ENCODE measurements around the gene OR6C70.
"Not testable (repeated sequence)": the region's sequence is repeated elsewhere in the genome, so short reads cannot be mapped to it uniquely, and the experiment has no call there.

Gene OR6C70

DNA sequence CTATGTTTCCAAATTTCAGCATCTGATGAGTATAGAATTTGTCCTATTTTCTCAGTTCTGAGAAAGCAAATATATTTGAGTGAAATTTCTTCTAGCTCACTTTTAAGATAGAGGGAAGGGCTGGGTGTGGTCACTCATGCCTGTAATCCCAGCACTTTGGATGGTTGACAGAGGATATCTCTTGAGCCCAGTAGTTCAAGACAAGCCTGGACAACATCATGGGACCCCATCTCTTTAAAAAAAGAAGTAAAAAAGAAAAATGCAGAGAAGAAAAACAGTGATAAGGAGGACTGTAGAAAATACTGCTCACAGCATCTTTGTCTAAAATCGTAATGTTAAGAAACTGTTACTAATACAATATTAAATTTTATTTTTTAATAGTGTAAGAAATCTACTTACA, 2.3 kb upstream of the OR6C70 start:
- no peaks in the 10 kb centered on the region for H3K27me3 ChIP-seq (ENCODE audit: control insufficient read depth, insufficient read depth, low read length, poor library complexity, severe bottlenecking)
- no CpG with 5 or more reads among the region's 1 CpG for WGBS, 2 experiments
- H3K4me3 ChIP-seq (ENCODE audit: insufficient read depth, low read depth, low read length) = no peak overlapping the region

DNA sequence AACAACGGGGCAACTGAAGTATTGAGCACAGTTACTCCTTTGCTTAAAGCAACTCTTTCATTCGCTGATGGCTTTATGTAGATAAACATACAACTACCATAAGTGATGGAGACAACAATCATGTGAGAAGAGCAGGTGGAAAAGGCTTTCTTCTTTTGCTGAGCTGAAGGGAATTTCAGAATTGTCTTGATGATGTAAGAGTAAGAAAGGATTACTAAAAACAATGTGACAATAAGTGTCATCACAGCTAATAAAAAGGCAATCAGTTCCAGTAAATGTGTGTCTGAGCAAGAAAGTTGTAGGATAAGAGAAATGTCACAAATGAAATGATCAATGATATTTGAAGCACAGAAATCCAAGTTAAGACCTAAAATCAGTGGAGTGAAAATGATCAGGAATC, 647 bp downstream of the OR6C70 start:
- no peaks in the 10 kb centered on the region for H3K36me3 ChIP-seq (ENCODE audit: control insufficient read depth, insufficient read depth, low read length)
- H3K27me3 ChIP-seq (ENCODE audit: control insufficient read depth, insufficient read depth, low read length, poor library complexity, severe bottlenecking) = no peaks in the 10 kb centered on the region
- no peaks in the 10 kb centered on the region for H3K4me1 ChIP-seq (ENCODE audit: control insufficient read depth, insufficient read depth, low read length)
- 100% methylated on average over 1 to 2 of the region's 2 CpGs for WGBS, 2 experiments
- no peak overlapping the region for H3K27ac ChIP-seq (ENCODE audit: insufficient read depth, low read depth, low read length, poor library complexity, severe bottlenecking)
- H3K9me3 ChIP-seq (ENCODE audit: control insufficient read depth, low read length) = no peaks in the 10 kb centered on the region
- no peak overlapping the region for H3K4me3 ChIP-seq (ENCODE audit: insufficient read depth, low read depth, low read length)

More for the DNA sequence above, 2.3 kb upstream of the OR6C70 start:
- no peaks in the 10 kb centered on the region for H3K36me3 ChIP-seq (ENCODE audit: control insufficient read depth, insufficient read depth, low read length)
- H3K9me3 ChIP-seq (ENCODE audit: control insufficient read depth, low read length) = no peaks in the 10 kb centered on the region
- no peaks in the 10 kb centered on the region for H3K4me1 ChIP-seq (ENCODE audit: control insufficient read depth, insufficient read depth, low read length)
- H3K27ac ChIP-seq (ENCODE audit: insufficient read depth, low read depth, low read length, poor library complexity, severe bottlenecking) = no peak overlapping the region

DNA sequence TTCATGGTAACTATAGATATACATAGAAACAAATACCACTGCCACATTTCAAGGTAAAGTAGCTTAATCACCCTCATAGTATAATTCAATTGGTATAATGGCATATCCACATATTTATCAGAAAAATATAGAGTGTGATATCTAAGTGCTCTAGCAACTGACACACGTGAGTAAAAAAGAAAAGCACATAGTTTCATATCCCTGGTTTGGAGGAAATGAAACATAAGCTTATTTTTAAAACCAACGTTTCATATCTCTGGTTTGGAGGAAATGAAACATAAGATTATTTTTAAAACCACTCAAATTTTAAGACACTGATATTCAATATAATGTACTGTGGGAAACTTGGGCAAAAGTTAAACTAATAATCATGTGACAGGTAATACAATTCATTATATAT, 2.1 kb downstream of the OR6C70 start:
- 87 to 100% methylated on average over 1 to 2 of the region's 2 CpGs for WGBS, 2 experiments
- Histone ChIP-seq H3K4me1 (ENCODE audit: control insufficient read depth, insufficient read depth, low read length) (no peaks in the 10 kb centered on the region), H3K27ac (ENCODE audit: insufficient read depth, low read depth, low read length, poor library complexity, severe bottlenecking) (no peak overlapping the region)

DNA sequence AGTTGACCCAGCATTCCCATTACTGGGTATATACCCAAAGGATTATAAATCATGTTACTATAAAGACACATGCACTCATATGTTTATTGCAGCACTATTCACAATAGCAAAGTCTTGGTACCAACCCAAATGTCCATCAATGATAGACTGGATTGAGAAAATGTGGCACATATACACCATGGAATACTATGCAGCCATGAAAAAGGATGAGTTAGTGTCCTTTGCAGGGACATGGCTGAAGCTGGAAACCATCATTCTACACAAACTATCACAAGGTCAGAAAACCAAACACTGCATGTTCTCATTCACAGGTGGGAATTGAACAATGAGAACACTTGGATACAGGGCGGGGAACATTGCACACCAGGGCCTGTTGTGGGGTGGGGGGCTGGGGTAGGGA, 5.0 kb downstream of the OR6C70 start:
- H3K27ac ChIP-seq (ENCODE audit: insufficient read depth, low read depth, low read length, poor library complexity, severe bottlenecking); H3K27me3 ChIP-seq (ENCODE audit: control insufficient read depth, insufficient read depth, low read length, poor library complexity, severe bottlenecking); H3K9me3 ChIP-seq (ENCODE audit: control insufficient read depth, low read length); H3K36me3 ChIP-seq (ENCODE audit: control insufficient read depth, insufficient read depth, low read length); H3K4me1 ChIP-seq (ENCODE audit: control insufficient read depth, insufficient read depth, low read length); H3K4me3 ChIP-seq (ENCODE audit: insufficient read depth, low read depth, low read length): not testable (repeated sequence)
- 86 to 100% methylated on average over 1 of the region's 1 CpG for WGBS, 2 experiments

More for the DNA sequence above, 2.1 kb downstream of the OR6C70 start:
- Histone ChIP-seq H3K27me3 (ENCODE audit: control insufficient read depth, insufficient read depth, low read length, poor library complexity, severe bottlenecking) (no peaks in the 10 kb centered on the region), H3K9me3 (ENCODE audit: control insufficient read depth, low read length) (no peaks in the 10 kb centered on the region), H3K36me3 (ENCODE audit: control insufficient read depth, insufficient read depth, low read length) (no peaks in the 10 kb centered on the region), H3K4me3 (ENCODE audit: insufficient read depth, low read depth, low read length) (no peak overlapping the region)

DNA sequence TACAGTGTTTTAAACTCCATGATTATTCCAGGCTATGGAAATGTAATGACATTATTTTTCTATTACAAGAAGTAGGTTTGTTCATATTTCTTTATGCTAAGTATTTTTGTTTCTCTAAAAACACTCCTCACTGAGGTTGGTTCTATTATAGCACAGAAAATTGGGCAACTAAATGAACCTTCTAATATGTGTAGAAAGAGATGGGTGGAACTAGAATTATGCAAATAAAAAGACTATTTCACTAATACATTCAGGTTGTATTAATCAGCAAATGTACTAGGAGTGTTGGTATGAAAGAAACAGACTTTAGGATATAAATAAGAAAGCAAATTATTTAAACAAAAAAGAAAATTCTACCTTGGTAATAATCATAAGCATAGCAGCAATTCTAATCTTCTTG, 21.1 kb downstream of the OR6C70 start:
- H3K4me1 ChIP-seq (ENCODE audit: control insufficient read depth, insufficient read depth, low read length) = no peaks in the 10 kb centered on the region
- H3K9me3 ChIP-seq (ENCODE audit: control insufficient read depth, low read length) = no peaks in the 10 kb centered on the region
- no peaks in the 10 kb centered on the region for H3K36me3 ChIP-seq (ENCODE audit: control insufficient read depth, insufficient read depth, low read length)
- H3K27me3 ChIP-seq (ENCODE audit: control insufficient read depth, insufficient read depth, low read length, poor library complexity, severe bottlenecking) = no peaks in the 10 kb centered on the region
- no peak overlapping the region for H3K4me3 ChIP-seq (ENCODE audit: insufficient read depth, low read depth, low read length)
- H3K27ac ChIP-seq (ENCODE audit: insufficient read depth, low read depth, low read length, poor library complexity, severe bottlenecking) = no peak overlapping the region

DNA sequence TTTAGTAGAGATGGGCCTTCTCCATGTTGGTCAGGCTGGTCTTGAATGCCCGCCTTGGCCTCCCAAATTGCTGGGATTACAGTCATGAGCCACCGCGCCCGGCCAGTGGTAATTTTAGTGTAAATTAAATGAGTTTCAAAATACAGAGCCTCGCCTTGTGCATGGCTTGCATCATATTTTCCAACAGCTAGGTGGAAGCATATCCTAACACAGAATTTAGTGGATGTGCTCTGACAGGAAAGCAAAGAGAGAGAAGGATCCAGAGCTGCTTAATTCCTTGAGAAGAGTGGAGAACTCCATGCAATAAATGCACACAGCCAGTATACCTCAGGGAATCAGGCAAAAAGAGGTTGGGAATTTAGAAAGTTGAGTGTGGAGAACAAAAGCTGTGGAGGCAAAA, 23.6 kb downstream of the OR6C70 start:
- Histone ChIP-seq H3K36me3 (ENCODE audit: control insufficient read depth, insufficient read depth, low read length) (no peaks in the 10 kb centered on the region), H3K27ac (ENCODE audit: insufficient read depth, low read depth, low read length, poor library complexity, severe bottlenecking) (no peak overlapping the region), H3K4me1 (ENCODE audit: control insufficient read depth, insufficient read depth, low read length) (no peaks in the 10 kb centered on the region), H3K27me3 (ENCODE audit: control insufficient read depth, insufficient read depth, low read length, poor library complexity, severe bottlenecking) (no peaks in the 10 kb centered on the region), H3K4me3 (ENCODE audit: insufficient read depth, low read depth, low read length) (no peak overlapping the region), H3K9me3 (ENCODE audit: control insufficient read depth, low read length) (no peaks in the 10 kb centered on the region)
- WGBS, 2 experiments = 82 to 92% methylated on average over 5 of the region's 5 CpGs

DNA sequence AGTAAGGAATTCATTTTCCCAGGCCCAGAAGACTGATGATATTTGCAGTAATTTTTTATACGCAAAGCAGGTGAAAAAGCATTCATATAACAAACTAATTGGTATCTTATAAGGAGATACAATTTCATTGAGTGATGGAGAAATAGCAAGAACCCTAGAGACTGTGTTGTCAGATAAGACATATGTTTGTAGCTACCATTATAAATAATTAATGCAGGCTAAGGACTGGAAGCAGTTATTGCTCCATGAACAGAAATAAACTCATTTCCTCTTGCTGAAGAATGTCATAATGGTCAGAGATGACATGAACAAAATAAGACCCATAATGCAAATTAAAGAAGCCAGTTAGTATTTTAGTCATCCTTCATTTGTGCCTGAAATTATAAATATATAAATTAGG, 24.6 kb downstream of the OR6C70 start:
- Histone ChIP-seq H3K4me1 (ENCODE audit: control insufficient read depth, insufficient read depth, low read length) (no peaks in the 10 kb centered on the region), H3K9me3 (ENCODE audit: control insufficient read depth, low read length) (no peaks in the 10 kb centered on the region), H3K27ac (ENCODE audit: insufficient read depth, low read depth, low read length, poor library complexity, severe bottlenecking) (no peak overlapping the region), H3K27me3 (ENCODE audit: control insufficient read depth, insufficient read depth, low read length, poor library complexity, severe bottlenecking) (no peaks in the 10 kb centered on the region), H3K4me3 (ENCODE audit: insufficient read depth, low read depth, low read length) (no peak overlapping the region), H3K36me3 (ENCODE audit: control insufficient read depth, insufficient read depth, low read length) (no peaks in the 10 kb centered on the region)
- WGBS, 2 experiments = 83% methylated on average over 1 of the region's 1 CpG; no CpG with 5 or more reads in 1 of the 2 experiments

DNA sequence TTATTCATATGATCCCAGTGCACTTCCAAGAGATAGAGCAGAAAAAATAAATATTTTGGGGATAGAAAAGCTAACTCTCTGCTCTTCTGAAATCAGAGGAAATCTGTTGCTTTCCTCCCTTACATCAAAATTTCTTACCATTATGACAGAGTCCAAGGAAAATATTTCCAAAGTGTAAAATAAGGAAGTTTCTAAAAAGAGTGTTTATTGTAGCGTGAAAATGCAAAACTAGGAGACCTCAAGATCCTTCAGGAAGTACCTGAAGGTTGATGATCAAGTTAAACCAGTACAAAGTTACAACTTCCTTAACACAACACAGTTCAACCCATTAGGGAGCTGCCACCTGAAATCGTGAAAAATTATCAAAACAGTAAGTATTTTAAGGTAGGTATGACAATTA, 26.2 kb downstream of the OR6C70 start, which contains the start of gene OR6C2:
OR6C2 (plus strand) TSS at position 301 of the 400 bp plus-strand sequence. CDS start 8,138 bp downstream, outside the sequence.
- Histone ChIP-seq H3K27me3 (ENCODE audit: control insufficient read depth, insufficient read depth, low read length, poor library complexity, severe bottlenecking) (no peaks in the 10 kb centered on the region), H3K9me3 (ENCODE audit: control insufficient read depth, low read length) (no peaks in the 10 kb centered on the region), H3K4me3 (ENCODE audit: insufficient read depth, low read depth, low read length) (no peak within 1 kb of the TSS), H3K4me1 (ENCODE audit: control insufficient read depth, insufficient read depth, low read length) (no peaks in the 10 kb centered on the region), H3K36me3 (ENCODE audit: control insufficient read depth, insufficient read depth, low read length) (no peaks in the 10 kb centered on the region), H3K27ac (ENCODE audit: insufficient read depth, low read depth, low read length, poor library complexity, severe bottlenecking) (no peak within 1 kb of the TSS)
- 67 to 88% methylated on average over 1 to 2 of the region's 2 CpGs for WGBS, 2 experiments

DNA sequence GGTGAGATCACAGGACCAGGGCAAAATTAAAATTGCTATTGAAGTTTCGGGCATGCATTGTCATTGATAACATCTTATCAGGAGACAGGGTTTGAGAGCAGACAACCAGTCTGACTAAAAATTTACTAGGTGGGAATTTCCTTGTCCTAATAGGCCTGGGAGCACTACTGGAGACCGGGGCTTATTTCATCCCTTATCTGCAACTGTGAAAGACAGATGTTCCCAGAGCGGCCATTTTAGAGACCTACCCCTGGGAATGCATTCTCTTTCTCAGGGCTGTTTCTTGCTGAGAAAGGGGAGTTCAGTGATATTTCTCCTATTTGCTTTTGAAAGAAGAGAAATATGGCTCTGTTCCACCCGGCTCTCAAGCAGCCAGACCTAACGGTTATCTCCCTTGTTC, 28.7 kb downstream of the OR6C70 start:
- not testable (repeated sequence) for H3K27ac ChIP-seq (ENCODE audit: insufficient read depth, low read depth, low read length, poor library complexity, severe bottlenecking); H3K9me3 ChIP-seq (ENCODE audit: control insufficient read depth, low read length); H3K4me1 ChIP-seq (ENCODE audit: control insufficient read depth, insufficient read depth, low read length); H3K27me3 ChIP-seq (ENCODE audit: control insufficient read depth, insufficient read depth, low read length, poor library complexity, severe bottlenecking); H3K36me3 ChIP-seq (ENCODE audit: control insufficient read depth, insufficient read depth, low read length); H3K4me3 ChIP-seq (ENCODE audit: insufficient read depth, low read depth, low read length)
- 84 to 87% methylated on average over 5 of the region's 5 CpGs for WGBS, 2 experiments

DNA sequence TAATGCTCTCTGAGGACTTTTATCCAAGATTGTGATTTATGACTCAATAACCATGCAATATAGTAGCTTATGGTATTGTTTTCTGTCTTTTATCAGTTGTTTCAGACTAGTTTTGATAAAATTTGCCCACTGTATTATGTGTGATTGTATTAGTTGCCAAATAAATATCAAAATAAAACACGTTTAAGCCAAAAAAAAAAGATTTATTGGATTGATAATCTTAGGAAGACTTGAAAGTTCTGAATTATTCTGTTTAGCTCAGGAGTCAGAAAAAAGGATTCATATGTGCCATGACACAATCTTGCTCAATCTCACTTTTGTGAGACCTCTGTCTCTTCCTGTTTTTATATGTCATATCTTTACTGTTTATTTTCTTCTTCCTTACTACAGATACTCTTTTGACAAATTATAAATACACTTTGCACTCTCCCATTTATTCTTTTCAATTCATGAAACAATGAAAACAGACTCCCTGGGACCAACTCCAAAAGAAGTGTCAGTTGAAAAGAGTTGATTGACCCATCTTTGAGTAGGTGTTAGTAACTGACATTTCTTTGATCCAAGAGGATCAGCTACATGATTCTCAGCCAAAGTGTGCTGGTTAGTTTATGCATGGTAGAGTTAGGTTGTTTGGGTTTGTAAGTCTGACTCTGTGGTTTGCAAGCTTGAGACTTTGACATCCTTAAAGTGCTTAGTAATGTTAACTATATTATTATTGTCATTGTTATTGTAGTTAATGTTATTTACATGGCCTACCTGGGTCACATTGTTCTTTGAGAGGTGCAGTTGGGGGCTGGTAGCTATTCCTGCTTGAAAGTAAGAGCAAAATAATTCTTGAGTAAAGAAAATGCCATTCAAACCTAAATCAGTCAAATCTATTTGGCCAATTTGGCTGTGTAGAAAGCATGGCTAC, 41.4 kb downstream of the OR6C70 start:
- H3K4me3 ChIP-seq (ENCODE audit: insufficient read depth, low read depth, low read length) = no peak overlapping the region
- H3K27ac ChIP-seq (ENCODE audit: insufficient read depth, low read depth, low read length, poor library complexity, severe bottlenecking) = no peak overlapping the region
- no peaks in the 10 kb centered on the region for H3K36me3 ChIP-seq (ENCODE audit: control insufficient read depth, insufficient read depth, low read length)
- no peaks in the 10 kb centered on the region for H3K9me3 ChIP-seq (ENCODE audit: control insufficient read depth, low read length)
- WGBS, 2 experiments = 83 to 86% methylated on average over 1 of the region's 1 CpG
- H3K27me3 ChIP-seq (ENCODE audit: control insufficient read depth, insufficient read depth, low read length, poor library complexity, severe bottlenecking) = no peaks in the 10 kb centered on the region
- H3K4me1 ChIP-seq (ENCODE audit: control insufficient read depth, insufficient read depth, low read length) = peaks cover 6% of the 10 kb centered on the region

All from ectodermal cell (in vitro differentiated cells).